Lower leg skin (tissue), 3 donors: ENCODE data around the gene AWAT2.

ENCODE experiments used
- CTCF ChIP-seq, 3 donors: fragments of 450-650 bp; IDR thresholded peaks; one replicate each; pipeline ENCODE4 v1.5.1; 2016; ENCODE audit warnings: antibody characterized with exemption in 3 of 3, mild to moderate bottlenecking in 3 of 3, moderate library complexity in 2 of 3
- POLR2A ChIP-seq, 2 donors: fragments of 450-650 bp; IDR thresholded peaks; one replicate each; pipeline ENCODE4 v1.6.1; 2016 to 2017; ENCODE audit warnings: antibody characterized with exemption in 2 of 2, mild to moderate bottlenecking in 1 of 2, moderate library complexity in 1 of 2

DNA sequence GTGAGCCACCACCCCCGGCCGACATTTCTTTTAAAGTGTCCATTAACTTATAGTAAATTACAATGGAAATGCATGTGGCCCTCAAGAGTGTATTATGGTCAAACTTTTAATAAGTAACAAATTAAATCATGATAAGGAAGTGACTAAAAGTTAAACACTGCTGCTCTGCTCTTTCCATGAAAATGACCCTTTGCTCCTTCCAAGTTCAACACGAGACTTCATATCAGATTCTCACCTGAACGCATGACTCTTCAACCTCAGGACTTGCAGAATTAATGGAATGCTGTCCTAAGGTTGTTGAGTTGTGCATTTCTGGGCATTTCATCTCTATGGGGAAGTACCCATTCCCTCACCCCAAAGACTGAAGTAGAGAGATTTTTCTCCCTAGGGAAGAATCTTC is 27.1 kb downstream of the AWAT2 start:
- TF ChIP-seq CTCF (IDR thresholded peaks at IDR 0.05): no peak
- TF ChIP-seq POLR2A (IDR thresholded peaks at IDR 0.05): no peak
